ENCODE results near the gene TRAM1L1.

- TF ChIP-seq, protein P1, sequence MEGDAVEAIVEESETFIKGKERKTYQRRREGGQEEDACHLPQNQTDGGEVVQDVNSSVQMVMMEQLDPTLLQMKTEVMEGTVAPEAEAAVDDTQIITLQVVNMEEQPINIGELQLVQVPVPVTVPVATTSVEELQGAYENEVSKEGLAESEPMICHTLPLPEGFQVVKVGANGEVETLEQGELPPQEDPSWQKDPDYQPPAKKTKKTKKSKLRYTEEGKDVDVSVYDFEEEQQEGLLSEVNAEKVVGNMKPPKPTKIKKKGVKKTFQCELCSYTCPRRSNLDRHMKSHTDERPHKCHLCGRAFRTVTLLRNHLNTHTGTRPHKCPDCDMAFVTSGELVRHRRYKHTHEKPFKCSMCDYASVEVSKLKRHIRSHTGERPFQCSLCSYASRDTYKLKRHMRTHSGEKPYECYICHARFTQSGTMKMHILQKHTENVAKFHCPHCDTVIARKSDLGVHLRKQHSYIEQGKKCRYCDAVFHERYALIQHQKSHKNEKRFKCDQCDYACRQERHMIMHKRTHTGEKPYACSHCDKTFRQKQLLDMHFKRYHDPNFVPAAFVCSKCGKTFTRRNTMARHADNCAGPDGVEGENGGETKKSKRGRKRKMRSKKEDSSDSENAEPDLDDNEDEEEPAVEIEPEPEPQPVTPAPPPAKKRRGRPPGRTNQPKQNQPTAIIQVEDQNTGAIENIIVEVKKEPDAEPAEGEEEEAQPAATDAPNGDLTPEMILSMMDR (IDR thresholded peaks at IDR 0.05; ENCODE audit: low read length): no peak
- TF ChIP-seq EZH2 (IDR thresholded peaks at IDR 0.05; ENCODE audit: borderline replicate concordance, low read length): no peak
These were observed 17.3 kb downstream of the TRAM1L1 start for GRCh38 chr4:117068120-117068519.
